ENCODE measurements around the gene MICAL3. TPM values are rescaled to one million over a fixed set of nuclear protein-coding genes. Genes with fewer than 3 reads are reported as not detected.

Gene MICAL3
- polyA plus RNA-seq, 1 donor from 2014 or later = 28.1 TPM

DNA sequence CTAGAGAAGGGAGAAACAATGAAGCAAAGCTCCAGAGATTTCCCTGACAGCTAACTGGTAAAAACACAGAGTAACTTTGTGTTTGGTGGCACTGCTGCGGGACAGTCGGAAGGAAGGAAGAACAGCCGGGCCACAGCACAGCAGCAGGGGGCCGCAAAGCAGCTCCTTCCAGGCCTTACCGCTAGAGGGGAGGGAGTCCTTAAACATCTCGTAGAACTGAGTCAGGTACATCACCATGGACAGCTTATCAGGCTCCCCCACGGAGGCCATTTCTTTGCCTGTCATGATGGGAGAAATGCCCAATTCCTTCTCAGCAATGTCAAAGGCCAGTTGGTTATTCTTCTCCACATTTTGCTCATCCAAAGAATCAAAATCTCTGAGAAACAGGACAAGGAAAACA lies 135.5 kb downstream of the MICAL3 start:
- TF ChIP-seq SMC3 (conservative IDR thresholded peaks at IDR 0.05; ENCODE audit: poor library complexity) (peak; percentile 22), EP300 (conservative IDR thresholded peaks at IDR 0.05; ENCODE audit: poor library complexity, severe bottlenecking) (no peak)
- H3F3A ChIP-seq (ENCODE audit: insufficient read depth, low read length, poor library complexity, severe bottlenecking) = no peaks in the 10 kb centered on the region
- no peak overlapping the region for H3K27ac ChIP-seq (ENCODE audit: low read length)
- no peak overlapping the region for H3K4me2 ChIP-seq (ENCODE audit: low read length)
- H3K9me3 ChIP-seq (ENCODE audit: low read length) = no peaks in the 10 kb centered on the region
- H3K4me3 ChIP-seq (ENCODE audit: low read length) = no peak overlapping the region
- no peak overlapping the region for H3K9ac ChIP-seq (ENCODE audit: low read length)
- H3K36me3 ChIP-seq (ENCODE audit: insufficient read depth, low read length) = peaks cover 8% of the 10 kb centered on the region
- H2AFZ ChIP-seq (ENCODE audit: low read depth, low read length) = no peak overlapping the region
- H3K9me2 ChIP-seq (ENCODE audit: insufficient read depth, low read length) = no peaks in the 10 kb centered on the region
- H3K79me2 ChIP-seq (replicated peaks; ENCODE audit: insufficient read depth, low read length) = no peaks in the 10 kb centered on the region
- no peaks in the 10 kb centered on the region for H3K27me3 ChIP-seq (ENCODE audit: insufficient read depth, low read depth, low read length)
- no peaks in the 10 kb centered on the region for H4K20me1 ChIP-seq (ENCODE audit: insufficient read depth)

DNA sequence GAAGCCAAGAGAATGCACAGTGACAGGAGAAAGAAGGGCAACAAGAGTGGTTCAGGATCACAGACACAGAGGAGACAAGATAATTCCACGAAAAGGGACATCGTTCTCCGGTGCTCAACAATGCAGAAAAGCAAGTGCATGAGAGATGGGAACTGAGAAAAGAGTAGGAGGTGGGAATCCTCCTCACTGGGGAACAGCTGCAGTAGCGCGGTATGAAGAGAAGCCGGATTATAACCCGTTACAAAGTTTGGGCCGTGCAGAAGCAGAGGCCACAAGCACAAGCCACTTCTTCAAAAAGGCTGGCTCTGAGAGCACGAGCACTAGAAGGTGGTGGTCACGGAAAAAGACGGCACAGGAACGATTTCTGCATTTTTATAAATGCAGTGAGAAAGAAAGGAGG lies 135.9 kb downstream of the MICAL3 start:
- Histone ChIP-seq H3K27me3 (ENCODE audit: insufficient read depth, low read depth, low read length) (no peaks in the 10 kb centered on the region), H3K79me2 (replicated peaks; ENCODE audit: insufficient read depth, low read length) (no peaks in the 10 kb centered on the region), H4K20me1 (ENCODE audit: insufficient read depth) (no peaks in the 10 kb centered on the region), H3K9me2 (ENCODE audit: insufficient read depth, low read length) (no peaks in the 10 kb centered on the region), H3K4me3 (ENCODE audit: low read length) (no peak overlapping the region), H3K27ac (ENCODE audit: low read length) (no peak overlapping the region), H3K9ac (ENCODE audit: low read length) (no peak overlapping the region), H3F3A (ENCODE audit: insufficient read depth, low read length, poor library complexity, severe bottlenecking) (no peaks in the 10 kb centered on the region), H2AFZ (ENCODE audit: low read depth, low read length) (no peak overlapping the region), H3K4me2 (ENCODE audit: low read length) (no peak overlapping the region), H3K9me3 (ENCODE audit: low read length) (no peaks in the 10 kb centered on the region), H3K36me3 (ENCODE audit: insufficient read depth, low read length) (peaks cover 4% of the 10 kb centered on the region)
- TF ChIP-seq POLR2AphosphoS5 (IDR thresholded peaks at IDR 0.05) (no peak), RAD21 (conservative IDR thresholded peaks at IDR 0.05) (no peak), MXI1 (conservative IDR thresholded peaks at IDR 0.05; ENCODE audit: poor library complexity, severe bottlenecking) (no peak), EZH2 (IDR thresholded peaks at IDR 0.05; ENCODE audit: borderline replicate concordance, insufficient read depth, low read length, poor library complexity, severe bottlenecking) (no peak), TAF1 (IDR thresholded peaks at IDR 0.05; ENCODE audit: low read depth) (no peak), EP300 (conservative IDR thresholded peaks at IDR 0.05; ENCODE audit: poor library complexity, severe bottlenecking) (no peak)
- TF ChIP-seq, protein P1, sequence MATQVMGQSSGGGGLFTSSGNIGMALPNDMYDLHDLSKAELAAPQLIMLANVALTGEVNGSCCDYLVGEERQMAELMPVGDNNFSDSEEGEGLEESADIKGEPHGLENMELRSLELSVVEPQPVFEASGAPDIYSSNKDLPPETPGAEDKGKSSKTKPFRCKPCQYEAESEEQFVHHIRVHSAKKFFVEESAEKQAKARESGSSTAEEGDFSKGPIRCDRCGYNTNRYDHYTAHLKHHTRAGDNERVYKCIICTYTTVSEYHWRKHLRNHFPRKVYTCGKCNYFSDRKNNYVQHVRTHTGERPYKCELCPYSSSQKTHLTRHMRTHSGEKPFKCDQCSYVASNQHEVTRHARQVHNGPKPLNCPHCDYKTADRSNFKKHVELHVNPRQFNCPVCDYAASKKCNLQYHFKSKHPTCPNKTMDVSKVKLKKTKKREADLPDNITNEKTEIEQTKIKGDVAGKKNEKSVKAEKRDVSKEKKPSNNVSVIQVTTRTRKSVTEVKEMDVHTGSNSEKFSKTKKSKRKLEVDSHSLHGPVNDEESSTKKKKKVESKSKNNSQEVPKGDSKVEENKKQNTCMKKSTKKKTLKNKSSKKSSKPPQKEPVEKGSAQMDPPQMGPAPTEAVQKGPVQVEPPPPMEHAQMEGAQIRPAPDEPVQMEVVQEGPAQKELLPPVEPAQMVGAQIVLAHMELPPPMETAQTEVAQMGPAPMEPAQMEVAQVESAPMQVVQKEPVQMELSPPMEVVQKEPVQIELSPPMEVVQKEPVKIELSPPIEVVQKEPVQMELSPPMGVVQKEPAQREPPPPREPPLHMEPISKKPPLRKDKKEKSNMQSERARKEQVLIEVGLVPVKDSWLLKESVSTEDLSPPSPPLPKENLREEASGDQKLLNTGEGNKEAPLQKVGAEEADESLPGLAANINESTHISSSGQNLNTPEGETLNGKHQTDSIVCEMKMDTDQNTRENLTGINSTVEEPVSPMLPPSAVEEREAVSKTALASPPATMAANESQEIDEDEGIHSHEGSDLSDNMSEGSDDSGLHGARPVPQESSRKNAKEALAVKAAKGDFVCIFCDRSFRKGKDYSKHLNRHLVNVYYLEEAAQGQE (IDR thresholded peaks at IDR 0.05; ENCODE audit: borderline replicate concordance) = no peak

DNA sequence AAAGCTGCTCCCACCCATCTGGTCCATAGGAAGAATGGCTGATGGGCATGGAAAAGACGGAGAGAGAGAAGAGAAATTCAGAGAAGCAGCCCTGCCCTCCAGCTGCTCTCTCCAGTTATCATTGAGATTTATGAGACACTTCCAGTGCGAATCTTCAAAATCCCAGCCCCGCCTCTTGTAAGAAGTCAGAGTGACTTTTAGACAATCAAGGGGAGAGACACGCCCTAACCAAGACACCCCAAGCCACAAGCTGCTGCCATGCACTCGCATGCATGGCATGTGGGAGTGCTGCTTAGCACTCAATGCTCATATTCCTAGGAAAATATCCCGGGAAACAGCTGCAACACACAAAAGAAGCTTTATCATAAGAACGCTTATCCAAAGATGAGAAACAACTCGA lies 139.5 kb downstream of the MICAL3 start:
- H3F3A ChIP-seq (ENCODE audit: insufficient read depth, low read length, poor library complexity, severe bottlenecking) = no peaks in the 10 kb centered on the region
- no peaks in the 10 kb centered on the region for H4K20me1 ChIP-seq (ENCODE audit: insufficient read depth)
- no peaks in the 10 kb centered on the region for H3K79me2 ChIP-seq (replicated peaks; ENCODE audit: insufficient read depth, low read length)
- no peaks in the 10 kb centered on the region for H3K9me3 ChIP-seq (ENCODE audit: low read length)
- no peak for TF ChIP-seq RAD21 (conservative IDR thresholded peaks at IDR 0.05)
- no peak for TF ChIP-seq MXI1 (conservative IDR thresholded peaks at IDR 0.05; ENCODE audit: poor library complexity, severe bottlenecking)
- no peak for TF ChIP-seq POLR2AphosphoS5 (IDR thresholded peaks at IDR 0.05)
- no peak for TF ChIP-seq EP300 (conservative IDR thresholded peaks at IDR 0.05; ENCODE audit: poor library complexity, severe bottlenecking)
- no peak for TF ChIP-seq TAF1 (IDR thresholded peaks at IDR 0.05; ENCODE audit: low read depth)
- no peak overlapping the region for H3K4me3 ChIP-seq (ENCODE audit: low read length)
- H3K36me3 ChIP-seq (ENCODE audit: insufficient read depth, low read length) = no peaks in the 10 kb centered on the region
- no peak overlapping the region for H3K9ac ChIP-seq (ENCODE audit: low read length)
- H3K9me2 ChIP-seq (ENCODE audit: insufficient read depth, low read length) = no peaks in the 10 kb centered on the region
- no peak overlapping the region for H2AFZ ChIP-seq (ENCODE audit: low read depth, low read length)
- no peak overlapping the region for H3K27ac ChIP-seq (ENCODE audit: low read length)
- no peak overlapping the region for H3K4me2 ChIP-seq (ENCODE audit: low read length)
- no peaks in the 10 kb centered on the region for H3K27me3 ChIP-seq (ENCODE audit: insufficient read depth, low read depth, low read length)

Measured in neural cell (in vitro differentiated cells).